H9 (cell line): Measurements from ENCODE around the gene TRNP1. TPM values are rescaled to one million over a fixed set of nuclear protein-coding genes. Genes with fewer than 3 reads are reported as not detected.

Experiments used
- DNase-seq: peaks from one replicate; pipeline ENCODE4 v3.0.0-alpha.2; 2017
- H2AFZ ChIP-seq: one replicate; pipeline ENCODE4 v1.6.1; 2013; ENCODE audit warnings: mild to moderate bottlenecking, low read length, control low read depth, moderate library complexity
- H2AK5ac ChIP-seq: 2 replicates; pipeline ENCODE4 v1.6.1; 2013; ENCODE audit warnings: low read length, control low read depth, mixed read lengths; ENCODE audit not compliant: insufficient read length
- H2BK120ac ChIP-seq: one replicate; pipeline ENCODE4 v1.6.1; 2013; ENCODE audit warnings: low read depth, mild to moderate bottlenecking, low read length, control low read depth, inconsistent platforms; ENCODE audit not compliant: poor library complexity, severe bottlenecking
- H2BK12ac ChIP-seq: 2 replicates; pipeline ENCODE4 v1.6.1; 2013; ENCODE audit warnings: low read length, control low read depth, mixed read lengths, low read depth; ENCODE audit not compliant: insufficient read length
- H2BK15ac ChIP-seq: 2 replicates; pipeline ENCODE4 v1.6.1; 2013; ENCODE audit warnings: low read depth, low read length, control low read depth
- H2BK20ac ChIP-seq: one replicate; pipeline ENCODE4 v1.6.1; 2013; ENCODE audit warnings: low read depth, mild to moderate bottlenecking, low read length, control low read depth, inconsistent platforms; ENCODE audit not compliant: poor library complexity, severe bottlenecking
- H2BK5ac ChIP-seq: 2 replicates; pipeline ENCODE4 v1.6.1; 2013; ENCODE audit warnings: low read length, control low read depth, mixed read lengths; ENCODE audit not compliant: insufficient read length
- H3K14ac ChIP-seq: 2 replicates; pipeline ENCODE4 v1.6.1; 2013; ENCODE audit warnings: low read length, control low read depth; ENCODE audit not compliant: insufficient read depth
- H3K18ac ChIP-seq: 2 replicates; pipeline ENCODE4 v1.6.1; 2013; ENCODE audit warnings: low read depth, mild to moderate bottlenecking, mixed read lengths, low read length, control low read depth; ENCODE audit not compliant: insufficient read length
- H3K23ac ChIP-seq: 2 replicates; pipeline ENCODE4 v1.6.1; 2013; ENCODE audit warnings: low read length, control low read depth, mixed read lengths, low read depth; ENCODE audit not compliant: insufficient read length
- H3K23me2 ChIP-seq: 2 replicates; pipeline ENCODE4 v1.6.1; 2013; ENCODE audit warnings: low read depth, mild to moderate bottlenecking, mixed read lengths, low read length, control low read depth; ENCODE audit not compliant: insufficient read length, poor library complexity, severe bottlenecking
- H3K27ac ChIP-seq: 2 replicates; pipeline ENCODE4 v1.5.1; 2013; ENCODE audit warnings: low read length, control low read depth, mixed read lengths, low read depth; ENCODE audit not compliant: insufficient read length
- H3K27me3 ChIP-seq: 2 replicates; pipeline ENCODE4 v1.6.1; 2013; ENCODE audit warnings: low read length, control low read depth, inconsistent platforms; ENCODE audit not compliant: insufficient read depth
- H3K4ac ChIP-seq: 2 replicates; pipeline ENCODE4 v1.6.1; 2013; ENCODE audit warnings: low read depth, mild to moderate bottlenecking, control low read depth, inconsistent platforms, low read length, moderate library complexity
- H3K4me1 ChIP-seq: 2 replicates; pipeline ENCODE4 v1.6.1; 2013; ENCODE audit warnings: low read length, control low read depth, inconsistent platforms; ENCODE audit not compliant: insufficient read depth
- H3K4me2 ChIP-seq: 2 replicates; pipeline ENCODE4 v1.6.1; 2013; ENCODE audit warnings: low read length, control low read depth, mixed read lengths; ENCODE audit not compliant: insufficient read length, insufficient read depth
- H3K56ac ChIP-seq: 2 replicates; pipeline ENCODE4 v1.6.1; 2013; ENCODE audit warnings: low read depth, mild to moderate bottlenecking, mixed read lengths, low read length, control low read depth; ENCODE audit not compliant: insufficient read length
- H3K79me1 ChIP-seq: 2 replicates; pipeline ENCODE4 v1.6.1; 2013; ENCODE audit warnings: low read depth, mild to moderate bottlenecking, moderate library complexity, low read length, control low read depth, inconsistent platforms; ENCODE audit not compliant: insufficient read depth, poor library complexity, severe bottlenecking
- H3K79me2 ChIP-seq: 2 replicates; pipeline ENCODE4 v1.6.1; 2013; ENCODE audit warnings: low read length, control low read depth, inconsistent platforms; ENCODE audit not compliant: insufficient read depth
- H3K9ac ChIP-seq: 2 replicates; pipeline ENCODE4 v1.6.1; 2013; ENCODE audit warnings: low read length, control low read depth, mixed read lengths; ENCODE audit not compliant: insufficient read length; ENCODE audit errors: extremely low read depth
- H3K9me3 ChIP-seq: one replicate; pipeline ENCODE4 v1.6.1; 2013; ENCODE audit warnings: low read depth, low read length, inconsistent platforms; ENCODE audit not compliant: control insufficient read depth
- H3T11ph ChIP-seq: one replicate; pipeline ENCODE4 v1.6.1; 2013; ENCODE audit warnings: mild to moderate bottlenecking, low read length, control low read depth, inconsistent platforms
- H4K20me1 ChIP-seq: one replicate; pipeline ENCODE4 v1.6.1; 2013; ENCODE audit not compliant: control insufficient read depth, insufficient read length, insufficient read depth
- H4K5ac ChIP-seq: 2 replicates; pipeline ENCODE4 v1.6.1; 2013; ENCODE audit warnings: low read depth, mild to moderate bottlenecking, mixed read lengths, low read length, control low read depth; ENCODE audit not compliant: insufficient read length
- H4K8ac ChIP-seq: replicated peaks from 2 replicates; pipeline ENCODE4 v1.6.1; 2013; ENCODE audit warnings: low read length, control low read depth, mixed read lengths, low read depth; ENCODE audit not compliant: insufficient read length
- H4K91ac ChIP-seq: 2 replicates; pipeline ENCODE4 v1.6.1; 2013; ENCODE audit warnings: low read depth, mild to moderate bottlenecking, moderate library complexity, mixed read lengths, low read length, control low read depth; ENCODE audit not compliant: insufficient read length
- H3K27ac Mint-ChIP-seq, 3 experiments: 2 replicates in 2 of 3; 3 replicates in 1 of 3; pipeline ENCODE4 v1.8.0; 2020 to 2021; ENCODE audit warnings: mixed read lengths in 3 of 3, mild to moderate bottlenecking in 1 of 3, moderate library complexity in 1 of 3
- H3K27me3 Mint-ChIP-seq: 2 replicates; pipeline ENCODE4 v1.8.0; 2021; ENCODE audit warnings: low read depth, mild to moderate bottlenecking, moderate library complexity, mixed read lengths
- H3K36me3 Mint-ChIP-seq, 3 experiments: 2 replicates in 2 of 3; 3 replicates in 1 of 3; pipeline ENCODE4 v1.8.0; 2020 to 2021; ENCODE audit warnings: low read depth in 3 of 3, mixed read lengths in 3 of 3; ENCODE audit not compliant: insufficient read depth in 1 of 3
- H3K4me1 Mint-ChIP-seq, 2 experiments: 2 replicates each; pipeline ENCODE4 v1.8.0; 2020; ENCODE audit warnings: mixed read lengths in 2 of 2
- H3K4me3 Mint-ChIP-seq, 2 experiments: 2 replicates in 1 of 2; 3 replicates in 1 of 2; pipeline ENCODE4 v1.8.0; 2020 to 2021; ENCODE audit warnings: mild to moderate bottlenecking in 2 of 2, mixed read lengths in 2 of 2, moderate library complexity in 1 of 2
- H3K9me3 Mint-ChIP-seq, 2 experiments: 2 replicates in 1 of 2; 3 replicates in 1 of 2; pipeline ENCODE4 v1.8.0; 2020; ENCODE audit warnings: mild to moderate bottlenecking in 2 of 2, mixed read lengths in 2 of 2, moderate library complexity in 1 of 2
- WGBS: extraction: QIAGEN DNeasy Blood & Tissue Kit; methylation state at CpG from one replicate; pipeline ENCODE4 v1.1.7; 2013; ENCODE audit warnings: missing lambda C conversion rate, low lambda C conversion rate, mixed read lengths; ENCODE audit not compliant: insufficient read length; ENCODE audit errors: extremely low coverage; 5-methylcytosine and 5-hydroxymethylcytosine counted together
- total RNA-seq: library from RNA; stranded (reverse); gene quantifications from 2 replicates; pipeline ENCODE4 v1.2.1, GENCODE V29; 2021
- TF ChIP-seq, protein P1 (sequence below): fragments of 200-600 bp; sonication (generic); conservative IDR thresholded peaks from 3 replicates; pipeline ENCODE4 v1.8.0; 2021; ENCODE audit warnings: antibody characterized with exemption, mild to moderate bottlenecking

Gene TRNP1
- total RNA-seq, 1 experiment from 2014 or later = 39.0 TPM

DNA sequence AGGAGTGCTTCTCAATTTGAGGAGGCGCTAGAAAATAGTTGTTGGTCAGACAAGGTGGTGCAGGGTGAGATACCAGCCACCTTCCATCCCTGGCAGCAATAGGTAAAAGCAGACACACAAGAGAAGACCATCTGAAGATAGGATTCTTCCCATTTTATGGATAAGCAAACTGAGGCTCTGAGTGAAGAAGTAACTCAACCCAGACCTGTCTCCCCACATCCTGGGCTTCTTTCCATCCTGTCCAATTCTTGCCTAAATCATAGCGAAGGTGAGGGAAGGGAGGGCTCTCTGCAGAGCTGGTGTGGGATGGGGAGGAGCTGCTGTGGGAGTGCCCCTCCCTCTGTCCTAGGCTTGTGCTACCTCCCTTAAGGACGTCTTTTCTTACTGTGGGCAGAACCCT lies 21.9 kb upstream of the TRNP1 start:
- H3K9me3 ChIP-seq = no peaks in the 10 kb centered on the region
- H3K9me3 Mint-ChIP-seq = no peaks in the 10 kb centered on the region
- H2BK20ac ChIP-seq = no peak overlapping the region
- no peak overlapping the region for H2AFZ ChIP-seq
- no peaks in the 10 kb centered on the region for H3K4me1 ChIP-seq
- H2BK15ac ChIP-seq = no peak overlapping the region
- no peaks in the 10 kb centered on the region for H3K79me2 ChIP-seq
- no peak overlapping the region for H2BK120ac ChIP-seq
- H3K9ac ChIP-seq = no peak overlapping the region
- no peak overlapping the region for H2BK5ac ChIP-seq
- no peak overlapping the region for H3K4me2 ChIP-seq
- H4K5ac ChIP-seq = no peak overlapping the region
- no peak overlapping the region for H4K91ac ChIP-seq
- no peaks in the 10 kb centered on the region for H3K36me3 Mint-ChIP-seq
- no peak overlapping the region for H3K23ac ChIP-seq
- no peaks in the 10 kb centered on the region for H3K23me2 ChIP-seq
- peaks cover 16 to 31% of the 10 kb centered on the region in 2 experiments for H3K4me1 Mint-ChIP-seq
- no CpG with 5 or more reads among the region's 3 CpGs for WGBS
- H3K56ac ChIP-seq = no peak overlapping the region
- no peaks in the 10 kb centered on the region for H4K20me1 ChIP-seq
- TF ChIP-seq, protein P1, sequence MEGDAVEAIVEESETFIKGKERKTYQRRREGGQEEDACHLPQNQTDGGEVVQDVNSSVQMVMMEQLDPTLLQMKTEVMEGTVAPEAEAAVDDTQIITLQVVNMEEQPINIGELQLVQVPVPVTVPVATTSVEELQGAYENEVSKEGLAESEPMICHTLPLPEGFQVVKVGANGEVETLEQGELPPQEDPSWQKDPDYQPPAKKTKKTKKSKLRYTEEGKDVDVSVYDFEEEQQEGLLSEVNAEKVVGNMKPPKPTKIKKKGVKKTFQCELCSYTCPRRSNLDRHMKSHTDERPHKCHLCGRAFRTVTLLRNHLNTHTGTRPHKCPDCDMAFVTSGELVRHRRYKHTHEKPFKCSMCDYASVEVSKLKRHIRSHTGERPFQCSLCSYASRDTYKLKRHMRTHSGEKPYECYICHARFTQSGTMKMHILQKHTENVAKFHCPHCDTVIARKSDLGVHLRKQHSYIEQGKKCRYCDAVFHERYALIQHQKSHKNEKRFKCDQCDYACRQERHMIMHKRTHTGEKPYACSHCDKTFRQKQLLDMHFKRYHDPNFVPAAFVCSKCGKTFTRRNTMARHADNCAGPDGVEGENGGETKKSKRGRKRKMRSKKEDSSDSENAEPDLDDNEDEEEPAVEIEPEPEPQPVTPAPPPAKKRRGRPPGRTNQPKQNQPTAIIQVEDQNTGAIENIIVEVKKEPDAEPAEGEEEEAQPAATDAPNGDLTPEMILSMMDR = no peak
- H3K18ac ChIP-seq = no peak overlapping the region
- no peak overlapping the region for H3K4ac ChIP-seq
- no peak overlapping the region for H3T11ph ChIP-seq
- H3K27ac ChIP-seq = no peak overlapping the region
- peaks cover 11% of the 10 kb centered on the region for H3K27me3 Mint-ChIP-seq
- no peak for DNase-seq
- no peak overlapping the region for H3K4me3 Mint-ChIP-seq
- no peak overlapping the region for H2BK12ac ChIP-seq
- no peak overlapping the region for H2AK5ac ChIP-seq
- no peaks in the 10 kb centered on the region for H3K79me1 ChIP-seq
- no peak overlapping the region for H4K8ac ChIP-seq
- no peak overlapping the region for H3K14ac ChIP-seq
- no peak overlapping the region for H3K27ac Mint-ChIP-seq
- no peaks in the 10 kb centered on the region; the same call in 1 of the 2 replicates for H3K27me3 ChIP-seq
